Esophagus muscularis mucosa (tissue), 4 donors: ENCODE data around the gene ZNF724.

Experiments
- CTCF ChIP-seq, 3 experiments: fragments of 200-600 bp in 2 of 3; fragments of 450-650 bp in 1 of 3; sonication (generic) in 2 of 3; IDR thresholded peaks; one replicate each; pipeline ENCODE4 v1.5.1; 2017 to 2019; ENCODE audit warnings: antibody characterized with exemption in 3 of 3, mild to moderate bottlenecking in 2 of 3, moderate library complexity in 1 of 3
- EP300 ChIP-seq: sonication (generic); formaldehyde crosslinking; IDR thresholded peaks from one replicate; pipeline ENCODE4 v1.6.1; 2017; ENCODE audit warnings: antibody characterized with exemption
- POLR2A ChIP-seq: fragments of 450-650 bp; IDR thresholded peaks from one replicate; pipeline ENCODE4 v1.6.1; 2017; ENCODE audit warnings: antibody characterized with exemption, moderate library complexity, mild to moderate bottlenecking, low read depth

- TF ChIP-seq EP300 = no peak
- TF ChIP-seq CTCF (IDR thresholded peaks at IDR 0.05) = no peak
- no peak for TF ChIP-seq POLR2A
These were observed 10.8 kb upstream of the ZNF724 start for GRCh38 chr19:23260956-23261355.
